HG02884 (cell line): ENCODE results near the gene PLXNA4.

Experiments used
- ATAC-seq: cut with Tn5 transposase; IDR thresholded peaks from one replicate; pipeline ENCODE4 v1.9.1; 2021; ENCODE audit warnings: mild to moderate bottlenecking, moderate library complexity; ENCODE audit not compliant: unreplicated experiment

The PLXNA4 gene

DNA sequence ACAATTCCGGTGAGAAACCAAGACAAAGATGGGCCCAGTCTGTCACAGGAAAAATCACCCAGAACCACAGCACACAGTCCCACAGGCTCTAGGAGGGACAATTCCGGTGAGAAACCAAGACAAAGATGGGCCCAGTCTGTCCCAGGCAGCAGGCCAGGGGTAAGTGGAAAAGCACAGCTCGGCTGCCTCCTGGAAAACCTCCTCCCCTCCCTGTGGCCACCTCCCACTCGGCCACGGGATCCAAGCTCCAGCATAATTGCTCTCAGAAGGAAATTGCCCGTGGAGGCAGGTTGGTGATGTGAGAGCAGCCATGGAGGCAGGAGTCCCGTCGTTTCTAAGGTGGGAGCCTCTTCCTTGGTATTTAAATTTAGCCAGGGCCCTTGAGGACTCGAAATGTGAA lies 95.7 kb downstream of the PLXNA4 start:
- ATAC-seq, result no peak

DNA sequence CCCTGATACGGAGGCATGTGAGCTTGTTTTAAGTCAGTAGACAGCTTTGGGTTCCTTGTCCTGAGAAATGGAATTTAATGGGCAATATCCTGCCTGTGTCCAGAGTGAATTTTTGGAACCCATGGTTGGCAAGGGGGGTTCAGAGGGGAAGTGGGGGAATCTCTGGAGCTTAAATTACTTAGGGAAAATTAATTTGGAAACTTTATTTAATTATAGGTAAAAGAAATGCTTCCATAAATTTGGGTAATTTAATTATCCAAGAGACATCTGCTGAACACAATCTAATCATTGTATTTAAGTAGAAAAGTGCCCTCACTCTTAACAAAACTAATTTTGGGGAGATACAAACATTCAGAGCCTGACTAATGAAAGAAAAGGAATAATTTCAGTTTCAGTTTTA lies 99.7 kb downstream of the PLXNA4 start:
- no peak for ATAC-seq

DNA sequence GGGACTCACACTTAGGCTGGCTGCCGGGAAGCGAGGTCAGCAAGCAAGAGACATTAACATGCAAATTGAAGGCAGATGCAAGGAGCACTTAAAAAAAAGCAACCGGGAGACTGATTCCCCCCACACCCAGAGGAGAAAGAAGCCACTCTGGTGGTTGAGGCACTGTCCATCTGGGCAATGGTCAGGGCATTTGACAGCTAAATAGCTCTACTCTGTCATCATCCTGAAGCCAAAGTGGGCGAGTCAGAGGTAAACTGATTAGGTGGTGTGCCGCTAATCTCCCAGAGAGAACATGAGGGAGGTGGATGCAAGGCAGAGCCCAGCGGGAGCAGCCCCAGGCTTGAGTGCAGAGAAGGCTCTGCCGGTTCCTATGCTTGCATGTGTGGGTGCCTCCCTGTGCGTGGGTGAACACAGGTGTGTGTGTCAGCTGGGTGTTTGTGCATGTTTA lies 100.6 kb downstream of the PLXNA4 start:
- no peak for ATAC-seq

DNA sequence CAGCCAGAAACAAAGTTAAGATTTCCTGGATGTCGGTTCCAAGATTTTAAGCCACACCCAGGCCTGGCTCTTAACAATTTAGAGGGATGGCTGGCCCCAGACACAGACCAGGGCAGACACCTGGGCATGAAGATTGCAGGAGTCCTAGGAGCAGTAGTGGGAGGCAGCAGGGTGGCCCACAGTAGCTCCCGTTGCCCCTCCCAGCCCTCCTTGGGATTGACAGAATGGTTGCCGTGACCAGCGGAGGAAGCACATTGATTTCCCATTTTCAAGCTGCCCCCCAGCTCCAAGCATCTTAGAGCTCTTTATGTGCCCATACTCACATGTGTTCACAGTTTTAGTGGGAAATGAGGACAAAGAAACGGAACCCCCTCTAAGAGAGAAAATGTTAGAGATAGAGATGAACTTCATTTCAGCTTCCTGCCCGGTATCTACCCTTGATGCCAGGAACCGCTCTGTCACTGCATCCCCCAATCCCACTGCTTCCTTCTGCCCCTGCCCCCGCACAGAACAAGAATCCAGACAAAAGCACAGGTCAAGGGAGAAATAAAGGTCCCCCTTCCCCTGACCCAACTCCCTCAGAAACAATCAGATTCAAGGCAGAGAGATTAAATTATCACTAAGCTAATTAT lies 101.1 kb downstream of the PLXNA4 start:
- ATAC-seq, result no peak

DNA sequence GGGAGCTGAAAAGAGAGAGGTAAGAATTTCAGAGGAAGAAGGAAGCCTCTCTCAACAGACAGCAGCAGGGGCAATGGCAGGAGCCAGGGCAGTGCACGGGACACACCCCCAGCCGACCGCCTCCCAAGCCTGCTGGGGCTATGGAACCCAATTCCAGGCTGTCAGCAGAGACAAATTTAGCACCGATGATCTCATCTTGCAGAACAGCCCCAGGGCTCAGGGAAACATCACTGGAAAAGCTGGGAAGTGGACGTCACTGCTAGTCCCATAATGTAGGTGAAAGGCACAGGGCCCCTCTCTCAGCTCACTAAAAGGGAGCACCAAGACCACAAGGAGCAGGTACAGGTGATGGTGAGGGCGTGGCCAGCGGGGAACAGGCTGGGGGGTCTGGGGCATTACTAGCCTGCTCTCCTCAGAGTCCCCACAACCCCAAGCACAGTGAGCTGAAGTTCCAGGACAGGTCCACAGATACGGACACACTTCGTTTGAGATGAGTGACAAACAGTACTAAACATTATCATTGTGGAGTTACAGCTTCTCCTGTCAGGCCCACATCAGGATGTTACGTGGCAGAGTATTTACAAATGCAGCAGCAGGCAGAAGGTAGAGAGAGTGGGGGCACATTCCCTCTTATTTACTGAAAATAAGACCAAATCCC lies 103.7 kb downstream of the PLXNA4 start:
- no peak for ATAC-seq

DNA sequence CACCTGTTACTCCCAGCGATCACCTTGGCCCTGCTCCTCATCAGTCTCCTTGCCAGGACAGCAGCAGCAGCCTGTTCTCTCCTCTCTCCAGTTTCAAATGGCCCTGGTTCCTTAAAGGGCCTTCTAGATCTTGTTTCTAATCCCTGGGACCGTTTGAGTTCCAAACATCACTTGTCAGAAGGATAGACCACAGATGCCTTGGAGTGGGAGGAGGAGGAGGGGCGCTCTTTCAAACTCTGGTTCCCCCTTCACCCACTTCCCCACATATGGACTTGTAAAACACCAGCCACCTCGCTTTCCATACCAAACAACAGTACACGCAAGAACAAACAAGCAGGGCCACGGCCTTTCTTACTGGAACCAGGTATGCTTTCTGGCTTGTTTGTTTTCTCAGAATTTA lies 104.8 kb downstream of the PLXNA4 start:
- no peak for ATAC-seq

DNA sequence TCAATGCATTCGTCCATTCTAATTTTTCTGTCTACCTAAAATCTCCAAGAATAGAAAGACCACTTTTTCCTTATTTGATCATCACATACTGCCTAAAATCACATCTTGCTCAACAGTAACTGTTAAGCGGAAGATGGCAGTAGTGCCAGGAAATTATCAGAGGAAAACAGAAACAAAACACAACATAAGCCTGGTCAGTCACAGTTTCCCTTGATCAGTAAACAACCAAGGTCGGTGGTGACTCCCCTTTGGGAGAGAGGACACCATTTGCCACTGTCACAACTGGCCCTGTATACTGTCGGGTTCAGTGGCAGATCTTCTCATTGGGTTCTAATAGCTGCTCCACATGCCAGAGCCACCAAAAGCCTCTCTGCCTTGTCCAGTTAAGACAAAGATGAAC lies 106.6 kb downstream of the PLXNA4 start:
- ATAC-seq, result no peak

DNA sequence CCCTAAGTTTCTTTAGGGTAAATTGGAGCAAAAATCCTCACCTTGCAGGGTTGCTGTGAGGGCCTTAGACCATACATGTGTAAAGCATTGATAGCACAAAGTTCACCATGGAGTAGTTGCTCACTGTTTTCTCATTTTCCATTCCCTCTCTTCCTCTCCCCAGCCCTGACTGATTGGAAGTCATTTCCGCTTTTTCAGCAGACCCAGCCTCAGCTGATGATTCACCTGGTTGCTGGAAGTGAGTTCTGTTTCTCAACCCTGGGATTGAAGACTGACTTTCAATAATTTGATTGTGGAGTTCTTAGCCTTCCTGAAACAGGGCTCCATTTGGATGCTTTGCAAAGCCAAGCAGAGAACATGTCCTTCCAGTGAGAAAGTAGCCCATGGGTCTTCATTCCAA lies 107.0 kb downstream of the PLXNA4 start:
- no peak for ATAC-seq

DNA sequence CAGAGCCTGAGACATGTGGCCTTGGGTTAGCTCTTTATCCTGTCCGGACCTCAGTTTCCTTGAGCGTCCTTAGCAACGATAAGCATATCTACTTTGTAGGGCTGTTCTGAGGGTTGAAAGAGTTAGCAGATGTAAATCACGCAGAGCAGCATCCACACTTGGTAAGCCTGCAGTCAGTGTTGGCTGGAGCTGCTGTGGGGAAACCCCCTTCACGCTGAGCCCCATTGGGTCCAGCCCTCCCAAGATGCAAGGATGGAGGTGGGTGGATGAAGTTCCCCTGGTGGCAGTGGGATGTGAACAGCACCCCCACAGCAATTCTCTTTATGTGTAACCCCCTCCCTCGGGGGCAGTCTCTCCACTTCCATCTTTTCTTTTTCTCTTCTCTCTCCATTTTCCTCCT lies 109.9 kb downstream of the PLXNA4 start:
- ATAC-seq, result no peak

DNA sequence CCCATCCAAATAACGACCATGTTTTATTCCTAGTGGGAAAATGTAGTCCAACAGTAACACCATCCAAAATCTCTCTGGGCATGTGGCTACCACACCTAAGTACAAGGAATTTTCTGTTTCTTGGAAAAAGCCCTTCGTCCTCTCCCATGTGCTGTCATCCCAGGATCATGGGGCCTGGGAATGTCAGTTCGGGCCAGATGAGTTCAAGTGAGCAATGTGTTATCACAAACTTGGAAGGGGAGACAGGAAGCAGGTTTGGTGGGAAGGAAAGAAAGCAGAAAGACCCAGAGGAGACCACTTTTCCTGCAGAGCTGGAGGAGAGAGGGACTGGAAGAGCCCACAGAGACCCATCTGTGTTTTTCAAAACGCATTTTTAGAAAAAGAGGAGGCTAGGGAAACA lies 110.8 kb downstream of the PLXNA4 start:
- ATAC-seq, result no peak

DNA sequence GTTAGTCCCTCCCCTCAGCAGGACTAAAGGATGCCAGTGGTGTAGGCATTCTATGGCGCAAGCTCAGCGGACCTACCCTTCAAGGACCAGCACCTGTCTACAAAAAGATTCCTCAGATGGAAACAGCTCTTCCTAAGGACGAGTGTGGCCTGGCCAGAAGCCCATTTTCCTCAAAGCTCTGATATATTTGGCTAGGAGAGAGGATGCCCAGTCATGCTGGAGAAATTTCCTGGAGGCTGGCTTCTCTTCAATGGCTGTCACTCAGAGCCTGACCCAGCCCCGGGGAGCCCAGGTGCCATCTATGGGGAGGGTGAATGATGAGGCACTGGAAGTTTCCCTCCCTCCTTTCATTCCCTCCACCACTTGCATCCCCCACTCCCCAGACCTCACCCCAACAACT lies 111.5 kb downstream of the PLXNA4 start:
- ATAC-seq, result no peak

DNA sequence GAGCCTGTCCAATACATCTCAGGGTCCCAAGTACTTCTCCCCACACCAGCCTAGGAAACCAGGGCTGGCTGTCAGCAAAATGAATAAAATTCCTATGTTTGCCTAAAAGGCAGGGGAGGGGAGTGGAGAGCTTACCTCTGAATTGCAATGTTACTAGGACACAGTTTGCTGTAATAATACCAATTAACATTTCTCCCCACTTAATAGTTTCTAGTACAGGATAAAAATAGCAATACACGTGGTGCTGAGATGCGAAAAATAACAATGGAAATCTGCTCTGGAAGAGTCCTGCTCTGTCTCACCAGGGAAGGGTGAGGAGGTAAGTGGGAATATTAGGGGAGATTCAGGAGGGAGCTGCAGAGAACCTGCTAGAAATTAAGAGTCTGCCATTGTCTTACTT lies 112.3 kb downstream of the PLXNA4 start:
- ATAC-seq, result no peak

DNA sequence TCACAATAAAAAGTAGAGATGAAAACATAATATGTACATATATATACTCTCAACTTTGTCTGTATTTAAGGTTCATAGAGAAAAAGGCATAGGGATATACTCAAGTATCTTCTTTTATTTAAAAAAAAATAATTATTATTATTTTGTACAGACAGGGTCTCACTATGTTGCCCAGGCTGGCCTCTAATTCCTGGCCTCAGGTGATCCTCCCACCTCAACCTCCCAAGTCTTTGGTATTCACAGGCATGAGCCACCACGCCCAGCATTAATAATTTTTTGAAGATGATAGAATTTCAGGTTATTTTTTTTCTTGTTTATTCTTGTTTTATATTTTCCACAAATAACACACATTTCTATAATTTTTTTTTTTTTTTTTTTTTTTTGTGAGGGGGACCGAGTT lies 113.8 kb downstream of the PLXNA4 start:
- no peak for ATAC-seq

DNA sequence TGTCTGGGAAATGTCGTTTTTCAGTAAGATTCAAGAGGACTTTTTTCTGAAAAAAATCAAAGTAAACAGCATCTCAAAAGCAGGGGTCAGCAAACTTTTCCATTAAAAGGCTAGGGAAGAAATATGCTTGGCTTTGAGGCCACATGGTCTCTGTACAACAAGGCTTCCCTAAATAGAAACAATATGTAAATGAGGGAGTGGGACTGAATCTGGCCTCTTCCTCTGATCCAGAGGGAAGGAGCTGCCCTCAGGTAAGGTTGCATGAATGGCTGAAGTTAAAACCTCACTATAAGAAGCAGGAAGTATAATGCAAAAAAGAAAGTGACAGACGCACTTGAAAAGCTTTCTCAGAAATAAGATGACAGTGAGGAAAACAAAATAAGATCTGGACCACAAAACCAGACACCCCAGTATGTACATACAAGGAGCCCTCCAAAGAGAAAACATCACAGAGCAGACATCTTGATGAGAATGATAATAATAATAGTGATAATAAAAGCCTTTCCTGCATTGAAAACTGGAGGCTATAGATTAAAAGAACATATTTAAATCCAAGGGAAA lies 115.2 kb downstream of the PLXNA4 start:
- no peak for ATAC-seq

DNA sequence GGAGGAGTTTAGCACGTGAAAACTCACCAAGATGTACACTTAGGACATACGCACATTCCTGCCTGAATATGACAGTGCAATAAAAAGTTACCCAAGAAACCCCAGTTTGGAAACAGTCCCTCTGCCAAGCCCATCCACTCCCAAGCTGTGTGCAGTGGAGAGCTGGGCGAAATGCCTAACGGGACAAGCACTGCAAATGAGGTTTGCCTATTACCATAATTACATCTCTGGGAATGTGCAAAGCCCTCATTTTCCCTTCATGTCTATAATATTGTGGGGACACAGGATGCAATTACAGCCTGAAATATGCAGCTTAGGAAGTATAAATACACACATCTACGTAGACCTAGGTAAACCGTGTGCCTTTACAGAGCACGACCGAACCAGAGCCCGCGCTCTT lies 117.5 kb downstream of the PLXNA4 start:
- no peak for ATAC-seq

DNA sequence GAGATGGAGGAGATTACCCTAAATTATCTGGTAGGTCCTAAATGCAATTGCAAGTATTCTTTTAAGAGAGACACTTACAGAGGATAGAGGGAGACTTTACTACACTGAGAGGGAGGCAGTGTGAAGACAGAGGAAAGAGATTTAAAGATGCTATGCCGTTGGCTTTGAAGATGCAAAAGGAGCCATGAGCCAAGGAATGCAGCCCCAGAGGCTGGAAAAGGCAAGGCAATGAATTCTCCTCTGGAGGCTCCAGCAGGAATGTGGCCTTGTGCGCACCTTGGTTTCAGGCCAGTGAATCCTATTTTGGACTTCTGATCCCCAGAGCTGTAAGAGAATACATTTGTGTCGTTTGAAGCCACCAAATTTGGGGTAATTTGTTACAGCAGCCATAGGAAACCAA lies 118.6 kb downstream of the PLXNA4 start:
- ATAC-seq, result no peak

DNA sequence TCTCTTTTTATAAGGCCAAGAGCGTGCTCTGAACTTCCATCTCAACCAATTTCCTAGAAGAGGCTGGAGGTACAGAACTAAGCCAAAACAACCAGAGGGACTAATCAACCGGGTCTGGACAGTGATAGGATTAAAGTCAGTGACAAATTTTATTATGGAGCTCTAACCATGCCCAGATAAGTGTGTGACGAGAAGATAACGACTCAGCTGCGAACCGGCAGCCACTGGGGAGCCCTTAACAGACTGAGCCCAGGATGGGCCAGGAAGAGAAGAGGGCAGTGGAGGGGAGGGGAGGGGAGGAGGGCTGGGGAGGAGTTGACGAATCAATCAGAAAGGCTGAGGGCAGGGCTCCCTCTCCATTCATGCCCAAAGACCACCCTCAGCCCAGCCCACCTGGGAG lies 119.9 kb downstream of the PLXNA4 start:
- ATAC-seq, result no peak

DNA sequence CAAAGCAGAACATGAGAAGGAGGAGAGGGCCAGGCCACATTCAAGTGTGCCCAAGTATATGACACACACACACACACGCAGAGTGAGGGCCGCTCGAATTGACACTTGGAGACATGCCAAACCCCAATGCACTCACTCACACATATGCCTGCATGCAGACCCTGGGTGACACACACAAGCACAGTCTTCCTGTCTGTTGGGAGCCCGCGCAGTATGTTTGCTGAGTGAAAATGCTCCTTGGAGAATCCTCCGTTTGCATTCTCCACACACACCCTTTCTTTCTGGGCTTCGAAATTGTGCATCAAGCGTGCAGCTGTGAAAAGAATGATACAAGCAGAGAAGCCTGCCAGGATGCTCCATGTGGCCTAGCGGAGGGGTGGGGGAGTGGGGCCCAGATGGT lies 120.9 kb downstream of the PLXNA4 start:
- no peak for ATAC-seq

DNA sequence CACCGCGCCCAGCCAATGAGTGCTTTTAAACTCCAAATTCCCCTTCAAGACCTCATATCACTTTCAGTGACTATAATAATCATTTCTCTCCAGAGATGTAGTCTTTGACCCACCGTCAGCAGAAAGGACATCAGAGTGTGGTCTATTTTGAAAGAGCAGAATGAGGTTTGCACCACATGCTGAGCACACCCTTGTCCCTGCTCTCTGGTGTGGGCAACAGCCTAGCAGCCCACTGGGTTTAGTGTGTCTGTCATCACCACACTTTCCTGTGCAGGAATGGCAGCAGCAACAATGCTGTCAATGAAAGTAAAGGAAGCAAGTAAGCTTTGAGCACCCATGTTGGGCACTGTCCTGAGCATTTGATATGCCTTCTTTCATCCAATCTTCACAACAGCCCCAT lies 122.4 kb downstream of the PLXNA4 start:
- no peak for ATAC-seq

DNA sequence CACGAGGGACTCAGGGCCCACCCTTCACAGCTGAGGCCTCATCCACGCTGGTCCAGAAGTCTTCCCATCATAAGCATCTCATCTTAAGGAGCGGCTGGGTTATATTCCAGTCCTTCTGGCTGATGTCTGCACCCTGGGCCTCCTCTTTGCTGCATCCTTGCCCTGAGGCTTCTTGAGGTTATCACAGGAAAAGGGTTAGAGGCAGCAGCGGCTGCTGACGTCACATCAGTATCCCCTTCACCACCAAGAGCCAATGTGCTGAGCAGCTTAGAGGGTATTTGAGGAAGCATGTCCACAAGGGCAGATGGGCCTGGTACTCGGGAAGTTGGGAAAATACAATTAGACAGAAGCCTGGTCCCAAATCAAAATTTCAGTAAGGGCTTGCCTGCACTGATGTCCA lies 125.1 kb downstream of the PLXNA4 start:
- ATAC-seq, result no peak

DNA sequence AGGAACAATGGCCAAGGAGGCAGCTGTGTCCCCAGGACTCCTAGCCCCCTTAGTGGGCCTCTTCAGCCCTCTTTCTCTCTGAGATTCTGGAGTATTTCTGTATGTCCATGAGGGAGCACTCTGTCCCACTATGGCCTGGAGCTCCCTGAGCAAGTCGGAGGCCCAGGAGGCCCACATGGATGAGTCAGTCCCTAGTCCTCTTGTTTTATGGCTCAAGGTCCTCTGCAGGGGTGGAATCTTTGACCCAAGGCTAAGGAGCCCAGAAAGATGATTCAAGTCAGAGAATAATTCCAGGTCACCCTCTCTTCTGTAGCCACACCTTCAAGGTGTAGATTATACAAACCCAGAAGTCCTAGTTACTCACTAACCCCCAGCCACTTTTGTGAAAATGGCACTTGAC lies 125.6 kb downstream of the PLXNA4 start:
- no peak for ATAC-seq

DNA sequence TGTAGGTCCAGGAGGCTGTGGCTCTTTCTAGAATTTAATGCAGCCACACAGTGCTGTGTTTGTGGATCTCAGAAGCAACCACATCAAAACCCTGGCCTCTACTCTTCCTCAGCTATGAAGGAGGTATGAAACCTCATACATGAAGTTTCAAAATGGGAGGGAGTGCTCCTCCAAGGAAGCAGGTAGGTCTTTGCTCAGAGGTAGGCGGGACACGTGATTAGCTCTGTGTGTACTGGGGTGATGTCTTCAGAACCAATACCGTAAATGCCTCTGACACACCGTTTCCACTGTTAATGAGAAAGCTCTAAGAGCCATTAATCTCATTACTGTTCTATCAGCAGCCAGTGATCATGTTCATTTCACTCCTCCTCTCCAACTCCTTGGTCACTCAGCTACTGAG lies 126.1 kb downstream of the PLXNA4 start:
- no peak for ATAC-seq
